HG03060 (cell line): Measurements from ENCODE around the gene ARHGAP22.

Source experiments
- ATAC-seq: cut with Tn5 transposase; IDR thresholded peaks from one replicate; pipeline ENCODE4 v1.9.1; 2021; ENCODE audit warnings: low read depth, moderate number of reproducible peaks; ENCODE audit not compliant: unreplicated experiment

Gene ARHGAP22

GRCh38 chr10:48608976-48609375 is 4.1 kb upstream of the ARHGAP22 start:
- no peak for ATAC-seq

DNA sequence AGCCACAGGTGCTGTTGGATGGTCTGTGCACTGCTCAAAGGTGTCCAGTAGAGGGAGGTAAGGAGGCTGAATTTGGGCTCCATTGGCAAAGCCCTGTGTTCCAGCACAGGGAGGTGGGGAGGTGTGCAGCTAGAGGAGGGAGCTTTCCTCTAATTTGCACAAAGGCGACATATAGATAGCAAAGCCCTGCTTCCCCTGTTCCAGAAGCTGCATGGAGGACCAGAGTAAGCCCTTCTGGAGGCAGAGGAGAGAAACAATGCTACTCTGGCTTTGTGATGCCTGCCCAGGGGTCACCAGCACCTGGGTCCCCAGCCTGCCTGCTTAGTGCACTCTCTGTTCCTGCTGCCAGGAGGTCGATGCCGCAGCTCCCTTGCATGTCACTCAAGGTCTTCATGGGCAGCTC is 3.4 kb upstream of the ARHGAP22 start:
- ATAC-seq = no peak

DNA sequence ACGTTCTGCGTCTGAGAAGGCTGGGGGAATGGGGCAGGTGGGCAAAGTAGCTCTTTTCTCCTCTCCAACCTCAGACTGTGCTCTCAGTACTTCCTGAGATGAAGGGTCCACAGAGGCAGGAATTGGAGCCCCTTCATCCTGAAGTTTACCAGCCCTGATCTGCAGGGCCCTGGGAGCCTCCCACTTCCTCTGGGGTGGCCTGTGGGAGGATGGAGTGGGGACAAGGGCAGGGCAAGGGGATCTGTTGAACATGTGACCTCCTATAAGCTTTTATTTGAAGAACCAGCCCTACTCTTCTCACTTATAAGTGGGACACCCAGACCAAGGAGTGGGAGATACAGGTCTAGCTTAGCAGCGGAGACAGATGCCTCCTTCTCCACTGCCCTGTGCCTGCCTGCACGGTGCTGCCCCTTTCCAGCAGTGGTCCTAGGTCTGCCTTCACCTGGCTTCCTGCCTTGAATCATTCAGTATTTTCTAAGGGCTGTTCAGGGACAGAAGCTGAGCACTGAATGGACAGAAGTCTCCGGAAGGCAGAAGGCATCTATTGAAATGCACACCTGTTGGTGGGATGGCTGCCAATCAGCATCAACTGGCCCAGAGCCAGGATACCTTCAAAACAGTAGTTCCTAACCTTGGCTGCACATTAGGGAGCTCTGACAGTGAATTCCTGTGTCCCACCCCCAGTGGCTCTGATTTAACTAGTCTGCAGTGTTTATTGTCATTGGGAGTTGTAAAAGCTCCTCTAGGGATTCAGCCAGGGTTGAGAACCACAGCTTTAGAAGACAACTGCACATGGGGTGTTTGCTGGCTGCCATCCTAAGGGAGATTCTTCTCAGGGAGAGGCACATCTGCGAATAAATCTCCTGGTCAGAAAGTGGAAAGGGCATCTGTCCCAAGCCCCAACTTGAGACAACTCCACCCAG is 2.7 kb upstream of the ARHGAP22 start:
- no peak for ATAC-seq

- ATAC-seq = no peak
Measured at GRCh38 chr10:48606530-48607355, 1.9 kb upstream of the ARHGAP22 start.

GRCh38 chr10:48605786-48606529 is 1.1 kb upstream of the ARHGAP22 start:
- no peak for ATAC-seq

DNA sequence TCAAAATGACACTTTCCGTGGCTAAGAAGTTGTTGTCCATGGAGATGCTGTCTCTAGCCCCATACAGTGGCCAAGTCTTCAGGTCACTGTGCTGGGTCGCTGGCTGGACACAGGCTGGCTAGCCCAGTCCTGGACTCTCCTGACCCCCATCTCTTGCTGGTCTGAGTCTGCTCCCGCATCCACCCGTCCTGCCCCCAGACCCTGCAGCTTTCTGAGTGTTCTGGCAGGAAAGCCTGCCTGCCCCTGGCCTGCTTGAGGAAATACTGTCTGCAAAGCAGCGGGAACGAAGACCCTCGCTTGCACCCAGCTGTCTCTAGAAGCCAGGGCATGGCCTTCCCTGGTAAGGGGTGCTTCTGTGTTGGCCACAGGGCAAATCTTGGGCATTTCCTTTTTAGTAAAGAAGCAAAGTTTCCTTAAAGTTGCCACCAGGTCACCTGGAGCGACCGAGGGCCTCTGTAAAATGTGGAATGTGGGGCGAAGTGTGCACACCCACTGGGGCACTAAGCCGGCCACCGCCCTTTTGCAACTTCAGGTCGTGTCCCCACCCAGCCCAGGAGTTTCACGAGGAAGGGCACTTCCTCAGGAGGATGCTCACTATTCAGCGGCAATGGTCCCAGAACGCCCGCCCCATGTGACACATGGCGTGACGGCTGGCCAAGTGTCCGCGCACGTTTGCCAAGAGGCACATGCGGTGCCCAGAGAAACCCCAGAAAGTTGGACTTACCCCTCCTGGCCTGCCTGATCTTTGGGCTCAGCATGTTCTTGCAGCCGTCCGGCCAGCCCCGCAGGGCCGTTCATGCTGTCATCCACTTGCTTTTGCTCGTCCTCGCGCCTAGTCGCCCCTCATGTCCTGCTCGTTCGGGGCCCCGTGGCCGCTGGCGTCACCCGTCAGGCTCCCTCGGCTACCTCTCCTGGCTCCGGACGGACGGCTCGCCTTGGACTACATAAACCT is 558 bp downstream of the ARHGAP22 start:
- no peak for ATAC-seq

GRCh38 chr10:48603421-48604038 is 1.3 kb downstream of the ARHGAP22 start:
- ATAC-seq = no peak

DNA sequence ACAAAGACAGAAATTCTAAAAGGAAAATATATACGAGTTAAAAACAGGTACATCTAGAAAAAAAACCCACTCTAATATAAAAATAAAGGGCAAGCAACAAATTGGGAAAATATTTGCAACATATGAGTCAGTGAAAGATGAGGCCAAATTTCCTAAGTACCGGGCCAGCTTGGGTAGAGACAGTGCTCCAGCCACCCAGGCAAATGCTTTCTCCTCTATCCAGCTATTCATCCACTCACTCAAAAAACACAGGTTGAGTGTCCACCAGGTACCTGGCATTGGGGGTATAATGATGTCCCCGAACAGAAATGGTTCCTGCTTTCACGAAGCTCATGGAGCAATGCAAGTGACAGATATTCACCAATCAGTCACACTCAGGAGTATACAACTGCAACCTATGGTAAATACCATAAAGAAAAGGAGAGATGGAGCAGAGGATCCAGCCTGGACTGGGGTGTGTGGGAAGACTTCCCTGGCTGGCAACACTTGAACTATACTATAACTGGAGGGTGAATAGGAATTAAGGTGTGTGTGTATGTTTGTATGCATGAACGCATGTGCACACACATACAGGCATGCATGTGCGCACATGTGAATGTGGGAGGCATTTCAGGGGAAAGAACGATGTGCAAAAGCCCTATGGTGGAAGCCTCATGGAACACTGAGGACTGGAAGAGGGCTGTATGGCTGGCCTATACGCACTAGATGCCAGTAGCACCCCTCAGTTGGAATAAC is 2.3 kb downstream of the ARHGAP22 start:
- ATAC-seq = no peak

GRCh38 chr10:48601789-48602188 is 3.1 kb downstream of the ARHGAP22 start:
- ATAC-seq = no peak

- no peak for ATAC-seq
Measured at GRCh38 chr10:48600645-48601505, 4.0 kb downstream of the ARHGAP22 start.

GRCh38 chr10:48599830-48600134 is 5.1 kb downstream of the ARHGAP22 start:
- no peak for ATAC-seq

DNA sequence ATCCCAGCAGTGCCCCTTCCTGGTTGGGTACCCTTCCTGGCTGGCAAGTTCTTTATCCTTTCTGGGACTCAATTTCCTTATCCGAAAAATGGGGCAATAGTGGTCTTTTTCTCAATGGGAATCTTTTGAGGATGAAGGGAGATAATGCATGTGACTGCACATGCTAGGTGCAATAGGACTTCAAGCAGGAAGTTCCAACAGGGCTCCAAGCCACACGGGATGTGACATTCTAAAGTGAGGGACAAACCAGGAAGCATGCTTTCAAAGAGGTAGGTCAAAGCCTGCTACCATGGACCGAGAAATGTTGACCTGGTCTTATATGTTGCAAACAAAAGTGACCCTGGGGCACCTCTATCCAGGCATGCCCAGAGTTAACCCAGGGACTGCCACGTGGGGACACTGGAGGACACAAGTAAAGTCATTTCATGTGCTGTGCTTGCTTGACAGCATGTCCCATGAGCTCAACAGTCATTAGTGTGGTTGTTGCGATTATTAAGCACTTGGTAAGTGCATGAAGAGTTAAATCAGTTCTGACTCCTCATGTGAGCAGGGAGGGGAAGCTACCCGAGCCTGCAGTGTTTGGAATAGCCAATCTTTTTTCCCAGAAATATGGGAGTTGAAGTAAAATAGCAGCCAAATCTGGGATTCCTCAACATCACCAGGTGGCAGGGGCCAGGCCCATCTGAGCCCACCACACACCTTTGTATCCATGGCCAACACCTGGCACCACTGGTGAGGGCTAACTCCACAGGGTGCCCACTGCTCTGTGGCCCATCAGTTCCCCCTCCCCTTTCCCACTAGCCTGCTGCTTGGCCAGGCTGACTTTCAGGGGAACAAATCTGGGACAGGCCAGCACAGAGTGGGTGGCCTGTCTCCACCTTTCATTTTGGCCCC is 5.7 kb downstream of the ARHGAP22 start:
- no peak for ATAC-seq

- ATAC-seq = no peak
Measured at GRCh38 chr10:48598243-48598935, 6.5 kb downstream of the ARHGAP22 start.

GRCh38 chr10:48595539-48595932 is 9.3 kb downstream of the ARHGAP22 start:
- ATAC-seq = no peak

- no peak for ATAC-seq
Measured at GRCh38 chr10:48594803-48595538, 9.9 kb downstream of the ARHGAP22 start.

GRCh38 chr10:48594371-48594770 is 10.5 kb downstream of the ARHGAP22 start:
- no peak for ATAC-seq
